Measurements from ENCODE around the gene NDEL1.

The NDEL1 gene

DNA sequence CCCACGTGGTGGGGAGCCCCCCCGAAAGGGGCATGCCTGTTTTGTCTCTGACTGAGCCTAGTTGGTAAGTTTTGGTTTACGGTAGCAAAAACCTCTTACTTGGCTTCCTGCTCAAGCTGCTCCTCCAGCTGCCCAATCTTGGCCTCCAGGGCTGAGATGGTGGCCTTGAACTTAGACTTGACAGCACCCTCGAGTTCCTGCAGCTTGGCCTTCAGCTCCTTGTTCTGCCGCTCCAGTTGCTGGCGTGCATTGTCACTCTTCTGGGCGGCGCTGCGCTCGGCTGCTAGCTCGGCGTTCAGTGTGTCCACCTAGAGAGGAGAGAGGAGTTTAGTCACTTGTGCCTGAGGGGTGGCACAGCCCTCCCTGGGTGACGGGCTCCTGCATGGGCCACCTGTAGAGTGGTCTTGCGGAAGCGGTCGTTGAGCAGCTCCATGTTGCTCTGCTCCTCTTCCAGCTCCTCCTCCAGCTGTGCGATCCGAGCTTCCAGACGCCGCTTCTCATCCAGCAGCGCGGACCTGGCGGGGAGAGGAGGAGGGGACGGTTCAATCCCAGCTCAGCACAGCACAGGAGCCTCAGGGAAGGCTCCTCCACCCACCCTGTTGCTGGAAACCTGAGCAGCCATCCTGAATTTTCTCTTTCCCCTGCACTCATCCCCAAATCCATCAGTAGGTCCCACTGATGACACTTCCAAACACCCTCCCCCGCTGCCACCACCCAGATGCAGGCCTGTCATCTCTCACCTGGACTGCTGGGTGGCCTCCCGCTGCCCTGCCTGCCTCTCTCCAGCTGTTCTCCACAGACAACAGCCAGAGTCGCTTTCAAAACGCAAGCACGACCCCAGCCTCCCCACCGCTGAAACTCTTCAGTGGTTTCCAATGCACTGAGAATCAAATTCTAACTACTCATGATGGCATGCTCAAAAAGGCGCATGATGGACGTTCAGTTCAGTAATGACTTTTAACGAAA, 44.6 kb downstream of the NDEL1 start:
- no peak for DNase-seq

DNA sequence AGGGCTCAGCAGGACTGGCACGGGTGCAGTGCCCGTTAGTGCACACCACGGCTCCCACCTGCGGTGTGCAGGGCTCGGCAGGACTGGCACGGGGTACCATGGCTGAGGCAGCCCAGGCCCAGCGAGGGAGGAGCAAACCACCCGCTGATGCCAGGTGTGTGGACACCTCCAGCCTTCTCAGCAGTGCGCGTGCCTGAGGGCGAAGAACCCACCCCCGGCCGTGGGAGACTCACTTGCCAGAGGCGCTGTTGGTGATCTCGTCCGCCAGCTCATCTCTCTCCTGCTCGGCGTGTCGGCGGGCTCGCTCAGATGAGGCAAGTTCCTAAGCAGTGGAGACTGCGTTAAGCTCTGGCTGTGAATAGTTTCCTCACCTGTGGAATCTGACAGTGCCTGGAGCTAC, 45.4 kb downstream of the NDEL1 start:
- no peak for DNase-seq

DNA sequence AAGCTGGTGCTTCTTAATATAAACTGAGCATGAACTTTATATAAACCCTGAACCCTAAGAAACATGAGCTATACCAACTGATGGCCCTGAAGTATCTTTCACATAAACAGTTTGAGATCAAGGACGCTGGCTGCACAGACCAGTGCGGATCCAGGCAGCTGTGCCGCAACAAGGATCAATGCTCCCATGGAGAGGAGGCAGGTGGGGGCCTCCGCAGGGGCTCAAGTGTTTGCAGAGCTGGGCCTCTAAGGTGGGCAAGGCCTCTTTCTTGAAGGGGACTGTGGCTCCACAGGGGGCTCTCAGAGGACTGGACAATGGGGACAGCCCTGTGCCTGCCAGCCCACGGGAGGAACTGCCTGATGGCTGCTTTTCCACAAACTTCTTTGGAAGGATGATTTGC, 46.0 kb downstream of the NDEL1 start:
- no peak for DNase-seq

DNA sequence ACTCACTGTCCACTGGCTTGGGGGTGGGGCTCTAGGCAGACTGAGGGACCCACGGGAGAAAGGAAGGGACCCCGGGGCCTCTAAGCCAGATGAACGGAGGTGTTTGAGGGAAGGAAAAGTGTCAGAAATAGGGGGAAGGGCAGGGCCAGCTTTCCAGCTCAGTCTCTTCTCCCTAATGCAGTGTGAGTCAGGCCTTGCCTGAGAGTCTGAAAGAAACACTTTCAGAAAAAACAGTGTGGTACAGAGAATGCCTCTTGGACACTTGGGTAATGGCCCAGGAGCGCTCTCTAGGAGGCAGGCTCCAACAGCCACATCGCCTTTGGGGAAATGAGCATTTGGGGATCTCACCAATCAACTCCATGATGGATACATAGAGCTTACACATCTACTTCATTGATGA, 46.9 kb downstream of the NDEL1 start:
- DNase-seq, result no peak

DNA sequence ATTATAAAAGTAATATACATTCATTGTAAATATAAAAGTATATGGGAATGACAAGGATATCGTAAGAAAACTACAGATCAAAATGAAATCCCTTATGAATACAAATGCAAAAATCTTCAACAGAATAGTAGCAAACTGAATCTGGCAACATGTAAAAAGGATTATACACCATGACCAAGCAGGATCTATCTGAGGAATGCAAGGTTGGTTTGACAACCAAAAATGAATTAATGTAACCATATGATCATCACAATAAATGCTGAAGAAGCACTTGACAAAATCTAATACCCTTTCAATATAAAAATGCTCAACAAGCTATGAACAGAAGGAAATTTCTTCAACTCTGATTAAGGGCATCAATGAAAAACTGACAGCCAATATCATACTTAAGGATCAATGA, 48.8 kb downstream of the NDEL1 start:
- DNase-seq, result no peak

DNA sequence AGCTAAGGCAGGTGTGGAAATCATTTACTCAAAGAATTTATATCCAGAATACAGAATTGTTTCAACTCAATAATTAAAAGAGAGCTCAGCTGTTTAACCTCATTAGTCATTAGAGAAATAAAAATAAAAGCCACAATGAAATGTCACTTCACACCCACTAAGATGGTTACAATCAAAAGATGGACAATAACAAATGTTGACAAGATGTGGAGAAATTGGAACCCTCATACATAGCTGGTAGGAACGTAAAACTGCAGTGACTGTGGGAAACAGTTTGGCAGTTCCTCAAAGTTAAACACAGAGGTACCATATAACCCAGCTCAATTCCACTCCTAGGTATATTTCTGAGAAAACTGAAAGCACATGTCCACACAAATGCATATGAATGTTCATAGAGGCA, 49.8 kb downstream of the NDEL1 start:
- no peak for DNase-seq

DNA sequence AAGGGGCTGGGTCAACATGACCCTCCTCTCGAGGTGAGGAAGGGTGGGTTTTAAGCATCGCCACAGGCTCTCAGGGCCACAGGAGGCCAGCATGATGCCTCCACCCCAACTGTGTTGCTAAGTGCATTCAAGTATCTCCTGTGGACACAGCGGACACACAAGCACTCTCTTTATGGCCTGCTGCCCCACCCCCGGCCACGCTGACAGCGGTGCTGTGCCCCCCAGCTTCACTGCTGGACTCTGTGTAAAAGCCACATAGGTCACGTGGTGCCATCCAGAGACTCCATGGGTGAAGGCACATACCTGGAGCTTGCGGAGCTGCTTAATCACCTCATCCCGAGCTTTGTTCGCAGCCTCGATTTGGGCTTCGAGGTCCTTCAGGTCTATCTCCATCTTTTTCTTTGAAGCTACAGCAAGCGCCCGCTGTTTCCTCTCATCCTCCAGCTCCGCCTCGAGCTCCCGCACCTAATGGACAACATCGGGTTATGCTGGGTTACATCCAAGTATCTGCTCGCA, 51.5 kb downstream of the NDEL1 start:
- no peak for DNase-seq

DNA sequence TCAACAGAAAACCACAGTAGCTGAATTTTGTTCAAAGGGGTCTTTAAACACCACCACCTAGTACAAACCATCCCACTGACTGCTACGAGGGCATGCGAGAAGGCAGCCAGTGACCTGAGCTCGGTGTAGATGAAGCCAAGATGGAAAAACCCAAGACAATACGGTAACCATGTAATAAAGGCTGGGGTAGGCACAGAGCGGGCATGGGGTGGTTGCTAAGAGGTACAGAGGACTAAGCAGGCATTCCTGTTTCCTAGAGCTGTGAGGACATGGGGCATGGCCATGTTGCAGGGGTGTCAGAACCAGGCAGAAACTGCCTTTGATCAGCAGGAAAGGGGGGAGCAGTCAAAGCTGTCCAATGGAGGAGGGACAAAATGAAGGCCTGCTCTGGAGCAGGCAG, 52.1 kb downstream of the NDEL1 start:
- DNase-seq, result no peak

DNA sequence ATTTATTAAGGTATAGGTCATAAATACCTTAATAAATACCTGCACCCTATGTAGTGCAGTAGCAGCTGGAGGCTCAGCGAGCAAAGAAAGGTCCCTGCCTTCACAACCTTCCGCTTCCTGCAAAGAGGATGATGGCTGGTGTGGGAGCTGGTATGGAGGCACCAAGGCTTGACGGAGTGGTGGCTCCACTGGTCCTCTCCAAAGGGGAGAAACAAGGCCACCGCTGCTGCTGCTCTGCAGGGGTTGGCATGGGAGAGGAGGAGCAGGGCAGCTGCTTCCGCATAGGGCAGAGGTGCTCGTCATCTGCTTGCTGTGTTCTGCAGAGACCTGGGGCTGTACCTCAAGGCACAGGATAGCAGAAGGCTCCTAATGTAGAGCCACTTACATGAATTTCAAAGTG, 52.8 kb downstream of the NDEL1 start:
- DNase-seq, result no peak

DNA sequence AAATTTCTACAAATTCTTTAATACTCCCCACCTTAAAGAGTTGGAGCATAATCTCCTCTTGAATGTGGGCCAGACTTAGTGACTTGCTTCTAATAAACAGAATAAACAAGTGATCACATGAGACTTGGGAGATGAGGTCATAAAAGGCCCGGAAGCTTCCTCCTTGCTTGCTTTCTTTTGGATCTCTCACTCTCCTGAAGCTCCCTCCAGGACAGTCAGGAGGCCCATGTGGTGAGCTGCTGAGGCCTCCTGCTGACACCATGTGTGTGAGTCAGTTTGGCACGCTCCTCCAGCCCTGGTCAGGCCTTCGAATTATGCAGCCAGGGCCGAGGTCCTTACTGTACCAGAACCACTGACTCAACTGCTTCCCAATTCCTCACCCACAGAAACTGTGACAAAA, 53.2 kb downstream of the NDEL1 start:
- no peak for DNase-seq

DNA sequence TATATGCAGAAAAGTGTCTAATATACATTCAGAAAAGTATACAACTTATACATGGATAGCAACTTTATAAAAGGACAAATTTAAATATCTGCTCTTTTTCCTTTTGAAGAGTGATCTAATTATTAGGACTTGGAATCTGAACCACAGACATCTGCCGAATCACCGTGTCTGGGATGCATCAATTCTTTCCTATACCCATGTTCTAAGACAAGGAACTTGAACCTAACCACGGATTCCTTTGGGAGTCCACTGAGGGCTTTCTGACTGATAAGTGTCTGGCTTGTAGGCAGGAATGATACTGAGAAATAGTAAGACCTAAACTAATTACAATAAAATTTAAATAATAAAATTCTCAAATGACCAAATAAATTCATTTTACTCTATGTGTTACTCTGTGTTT, 54.2 kb downstream of the NDEL1 start:
- DNase-seq, result no peak

DNA sequence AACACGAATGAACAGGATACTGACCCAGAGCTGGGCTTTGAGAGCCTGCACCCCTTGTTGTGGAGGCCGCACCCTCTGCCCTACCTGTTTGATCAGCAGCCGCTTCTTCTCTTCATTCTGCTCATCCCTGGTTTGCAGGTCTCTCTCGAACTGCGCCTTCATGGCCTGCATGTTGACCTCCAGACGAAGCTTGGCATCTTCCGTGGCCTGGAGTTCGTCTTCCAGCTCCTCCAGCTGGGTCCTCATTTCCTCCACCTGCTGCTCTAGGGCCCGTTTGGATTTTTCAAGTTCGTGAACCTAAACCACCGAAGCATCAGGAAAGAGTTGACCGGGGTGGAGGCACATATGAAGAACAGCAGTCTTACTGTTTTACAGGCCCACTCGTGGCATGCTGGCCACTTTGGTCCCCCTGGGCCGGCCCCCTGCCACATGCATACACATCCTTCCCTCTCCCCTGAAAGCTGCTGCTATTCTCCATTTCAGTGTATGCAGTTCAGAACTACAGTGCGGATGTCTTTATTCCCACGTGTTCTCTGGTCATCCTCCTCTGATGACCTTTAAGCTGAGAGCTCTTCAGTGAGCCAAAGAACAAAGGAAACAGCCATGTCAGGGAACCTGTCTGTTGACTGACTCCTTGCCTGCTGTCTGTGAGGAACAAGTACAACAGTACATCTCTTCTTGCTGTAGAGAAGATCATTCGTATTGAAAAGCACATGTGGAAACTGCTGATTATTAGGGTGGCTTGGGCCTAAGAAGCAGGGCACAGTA, 54.8 kb downstream of the NDEL1 start:
- no peak for DNase-seq

DNA sequence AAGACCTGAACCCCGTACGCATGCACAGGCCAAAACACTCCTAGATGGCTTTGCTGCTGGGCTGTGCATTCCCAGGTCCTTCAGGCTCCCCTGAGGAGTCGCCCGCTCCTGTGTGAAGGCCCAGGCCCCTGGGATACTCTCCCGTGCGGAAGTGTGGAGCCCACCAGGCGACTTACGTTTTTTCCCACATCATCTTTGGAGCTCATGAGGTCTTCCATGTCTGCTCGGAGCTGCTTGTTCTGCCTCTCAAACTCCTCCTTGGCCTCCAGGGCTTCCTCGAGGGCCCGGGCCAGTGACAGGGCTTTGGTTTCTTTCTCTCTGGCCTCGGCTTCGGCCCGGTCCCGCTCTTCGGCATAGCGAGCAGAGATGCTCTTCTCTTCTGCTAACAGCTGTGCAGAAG, 56.4 kb downstream of the NDEL1 start:
- no peak for DNase-seq

DNA sequence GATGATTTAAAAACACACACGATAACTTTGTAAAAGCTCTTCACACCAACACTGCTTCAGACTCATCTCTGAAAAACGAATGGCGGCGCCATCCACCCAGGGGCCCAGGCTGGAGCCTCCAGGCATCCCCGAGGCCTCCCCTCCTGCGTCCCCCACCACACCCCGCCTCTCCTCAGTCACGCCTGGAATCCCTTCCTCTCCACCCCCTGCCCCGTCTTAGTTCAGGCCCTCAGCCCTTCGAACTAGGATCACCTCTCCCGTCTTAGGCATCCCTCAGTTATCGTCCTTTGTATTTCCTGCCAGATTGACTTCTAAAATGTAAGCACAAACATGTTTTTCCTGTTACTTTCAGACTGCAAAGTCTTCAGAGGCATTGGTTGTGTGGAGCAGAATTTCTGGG, 58.3 kb downstream of the NDEL1 start:
- no peak for DNase-seq

DNA sequence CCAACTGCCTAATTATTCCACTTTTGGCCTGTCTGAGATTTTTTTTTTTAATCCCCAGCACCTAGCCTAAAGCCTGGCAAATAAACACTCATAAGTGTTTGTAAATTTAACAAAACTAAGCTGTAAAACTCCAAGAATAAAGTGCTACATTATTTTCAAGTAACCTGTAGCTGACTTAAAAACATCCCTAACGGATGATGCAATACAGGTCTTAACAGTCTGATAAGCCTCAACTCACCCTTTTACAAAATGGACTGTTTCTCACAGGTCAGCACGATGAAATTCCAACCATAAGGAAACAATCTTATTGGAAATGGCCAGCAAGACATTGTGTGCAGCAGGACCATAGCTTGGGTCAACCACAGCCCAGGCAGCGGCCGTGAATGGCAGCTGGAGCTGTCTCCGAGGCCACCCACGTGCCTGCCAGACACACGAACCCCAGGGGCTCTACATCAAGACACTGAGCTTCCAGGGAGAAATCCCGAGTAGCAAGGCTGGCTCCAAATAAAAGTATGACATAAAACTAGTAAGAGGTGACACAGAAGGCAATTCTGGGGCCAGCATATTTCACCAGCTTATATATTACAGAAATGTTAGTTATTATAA, 58.9 kb downstream of the NDEL1 start:
- DNase-seq, result no peak

DNA sequence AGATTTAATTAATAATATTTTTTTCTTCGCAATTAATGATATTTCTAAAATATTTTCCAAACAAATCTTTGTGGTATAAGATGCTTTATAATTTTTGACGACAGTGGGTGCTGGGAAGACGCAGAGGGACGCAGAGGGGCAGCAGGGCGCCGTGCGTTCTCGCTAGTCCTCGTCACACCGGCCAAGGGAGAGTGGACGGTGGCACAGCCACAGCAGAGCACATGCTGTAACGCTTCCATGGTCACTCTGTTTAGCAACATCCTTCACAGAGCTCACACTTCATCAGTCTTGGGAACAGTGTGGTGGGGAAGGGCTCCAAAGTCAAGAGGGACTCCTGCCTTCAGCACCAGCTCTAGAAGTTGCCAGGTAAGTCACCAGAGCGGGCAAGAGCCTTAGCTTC, 60.4 kb downstream of the NDEL1 start:
- no peak for DNase-seq

DNA sequence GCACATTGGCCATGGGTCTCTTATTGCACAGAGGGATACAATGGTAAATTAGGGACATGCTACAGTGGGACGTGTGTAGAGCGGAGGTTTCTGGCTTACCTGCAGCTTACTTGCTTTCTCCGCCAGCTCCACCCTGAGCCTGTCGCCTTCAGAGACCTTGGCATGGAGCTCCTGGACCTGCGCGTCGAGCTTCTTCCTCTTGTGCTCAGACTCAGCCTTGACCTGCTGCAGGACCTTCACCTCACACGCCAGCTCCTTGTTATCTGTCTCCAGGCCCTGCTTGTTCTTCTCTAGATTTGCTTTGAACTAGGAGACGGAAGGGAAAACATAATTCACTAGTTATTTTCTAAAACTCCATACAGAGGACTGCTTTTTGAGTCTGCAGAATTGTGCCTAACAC, 63.5 kb downstream of the NDEL1 start:
- DNase-seq, result no peak

DNA sequence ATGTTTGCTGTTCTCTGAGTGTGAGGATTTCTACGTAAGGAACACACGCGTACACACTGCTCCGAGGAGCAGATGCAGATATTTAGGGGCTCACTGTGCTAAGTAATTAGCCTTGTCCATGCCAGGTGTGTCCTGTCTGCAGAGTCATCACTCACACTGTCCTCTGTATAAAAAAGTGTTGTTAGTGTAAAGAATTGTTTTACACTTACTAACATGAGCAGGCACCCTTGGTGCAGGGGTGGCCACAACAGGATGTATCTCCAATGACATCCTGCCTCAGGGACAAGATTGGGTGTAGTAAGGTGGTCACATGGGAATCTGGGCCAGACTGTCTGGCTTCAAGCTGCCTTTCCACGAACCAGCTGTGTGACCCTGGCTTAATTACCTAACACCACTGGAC, 63.9 kb downstream of the NDEL1 start:
- no peak for DNase-seq

DNA sequence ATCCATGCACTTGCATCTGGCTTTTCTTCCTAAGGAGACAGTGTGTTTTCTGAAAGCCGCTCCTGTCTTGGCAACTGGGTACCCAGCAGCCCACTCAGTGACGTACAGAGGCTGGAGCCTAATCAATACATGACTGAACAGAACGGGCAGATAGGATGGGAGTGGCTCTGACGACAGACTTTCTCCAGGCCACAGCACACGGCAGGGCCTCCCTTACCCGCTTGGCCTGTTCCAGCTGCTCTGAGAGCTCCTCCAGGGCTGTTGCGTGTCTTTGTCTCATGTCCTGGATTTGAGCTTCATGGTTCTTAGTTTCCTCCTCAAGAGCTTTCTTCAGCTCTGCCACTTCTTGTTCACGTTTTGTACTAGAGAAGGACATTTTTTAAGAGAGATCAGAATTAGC, 64.9 kb downstream of the NDEL1 start:
- no peak for DNase-seq

DNA sequence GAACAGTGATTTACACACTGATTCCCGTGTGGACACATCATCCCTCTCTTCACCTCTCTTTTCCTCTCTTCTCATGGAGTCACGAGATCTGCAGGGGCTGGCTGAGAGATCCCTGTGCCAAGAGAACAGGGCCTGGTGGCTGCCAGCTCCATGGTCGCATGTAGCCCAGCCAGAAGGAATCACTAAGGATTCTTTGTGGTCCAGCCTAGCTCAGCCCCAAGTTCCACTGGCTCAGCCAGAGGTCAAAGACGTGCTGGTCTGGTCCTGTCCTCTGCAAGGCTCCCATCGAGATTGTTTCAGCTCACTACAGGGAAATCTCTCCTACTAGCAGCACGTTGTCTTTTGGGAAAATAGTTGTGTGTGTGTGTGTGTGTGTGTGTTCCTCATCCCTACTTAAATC, 66.4 kb downstream of the NDEL1 start:
- no peak for DNase-seq

DNA sequence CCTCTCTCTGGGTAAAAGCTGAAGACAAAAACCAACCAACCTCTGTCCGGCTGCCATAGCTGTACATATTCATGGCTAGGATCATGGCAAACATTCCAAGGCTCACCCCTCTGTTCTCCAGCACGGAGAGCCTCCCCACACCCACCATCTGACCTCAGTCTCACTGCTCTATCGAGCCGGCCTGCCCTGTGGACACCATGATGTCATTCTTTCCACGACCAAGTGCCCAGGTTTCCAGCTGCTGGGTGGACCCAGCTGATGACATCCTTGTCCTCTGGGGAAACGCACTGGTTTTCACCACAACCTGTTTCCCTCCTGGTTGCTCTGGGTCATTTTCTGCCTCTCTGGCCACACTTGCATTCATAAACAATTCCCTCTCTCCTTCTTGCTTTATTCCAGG, 67.7 kb downstream of the NDEL1 start:
- DNase-seq, result no peak

DNA sequence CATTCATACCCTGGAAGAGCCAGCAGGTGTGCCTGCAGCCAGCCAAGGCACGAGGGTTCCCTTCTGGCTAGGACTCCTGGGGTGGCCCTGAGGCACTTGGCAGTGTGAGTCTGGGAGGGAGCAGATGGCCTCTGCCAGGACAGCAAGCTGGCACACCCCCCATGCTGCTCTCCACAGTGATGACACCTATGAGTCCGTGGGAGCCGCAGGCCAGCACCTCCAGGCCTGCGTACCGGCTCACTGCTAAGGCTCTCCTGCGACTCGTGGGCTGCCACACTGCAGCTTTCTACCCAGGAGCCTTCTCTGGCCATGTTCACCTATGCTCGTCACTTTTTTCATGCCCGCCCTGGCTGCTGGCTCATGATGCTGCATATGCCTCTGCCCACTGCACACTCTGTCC, 68.1 kb downstream of the NDEL1 start:
- no peak for DNase-seq

DNA sequence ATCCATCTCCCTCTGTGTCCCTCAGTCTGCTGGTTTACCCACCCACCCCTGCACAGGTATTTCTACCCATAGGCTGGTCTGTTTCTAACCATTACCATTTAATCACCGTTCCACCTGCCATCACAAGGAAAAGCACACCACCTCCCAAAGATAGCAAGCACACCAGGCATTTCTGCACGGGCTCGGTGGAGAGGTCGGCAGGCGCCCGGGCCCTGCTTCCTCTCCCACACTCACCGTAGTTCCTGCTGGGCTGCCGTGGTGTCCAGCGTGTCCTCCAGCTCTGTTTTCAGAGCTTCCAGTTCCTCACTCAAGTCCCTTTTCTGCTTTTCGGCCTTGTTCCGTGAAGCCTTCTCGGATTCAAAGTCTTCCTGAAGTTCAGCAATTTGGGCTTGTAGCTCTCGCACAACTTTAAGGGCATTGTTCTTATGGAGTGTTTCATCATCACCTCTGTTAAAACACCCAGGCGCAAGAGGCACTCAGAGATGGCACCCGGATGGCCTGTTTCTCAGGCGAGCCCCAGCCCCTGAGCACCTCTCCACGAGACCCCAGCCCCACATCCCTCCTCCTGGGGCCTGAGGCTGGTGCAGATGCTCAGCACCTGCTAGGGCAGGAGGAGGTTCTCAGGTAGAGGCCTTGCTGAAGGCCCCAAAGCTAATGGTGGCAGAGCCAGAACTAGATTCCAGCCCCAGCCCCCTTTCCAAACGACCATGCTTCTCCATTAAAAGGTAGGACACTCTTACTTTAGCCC, 69.0 kb downstream of the NDEL1 start:
- no peak for DNase-seq

Measured in NCI-H2171 (cell line).